H1 (cell line): ENCODE data around the gene NKX6-1. TPM values are rescaled to one million over a fixed set of nuclear protein-coding genes. Genes with fewer than 3 reads are reported as not detected.

Experiments used
- CTCF ChIA-PET: fragments of 300-600 bp; sonication (Branson Sonifier 250); formaldehyde crosslinking; loops from one replicate; lab custom pipeline; 2021; ENCODE audit not compliant: partially characterized antibody; lab: Charles Lee
- POLR2A ChIA-PET: fragments of 300-600 bp; sonication (Branson Sonifier 250); formaldehyde crosslinking; loops from one replicate; lab custom pipeline; 2021; ENCODE audit warnings: inconsistent platforms; ENCODE audit not compliant: partially characterized antibody; lab: Charles Lee
- DNase-seq, 2 experiments: peaks; one replicate each; pipeline versions ENCODE4 v3.0.0 to v3.0.0-alpha.2; 2010 to 2022; ENCODE audit warnings: low spot score in 2 of 2, low read depth in 1 of 2, mixed read lengths in 1 of 2
- FAIRE-seq: peaks from 2 replicates; lab custom pipeline; 2011; peaks lifted over from hg19 to GRCh38; lab: Jason Lieb, UNC
- H2AFZ ChIP-seq: 2 replicates; pipeline ENCODE4 v1.8.1; 2012; ENCODE audit warnings: low read length, inconsistent platforms
- H2AK5ac ChIP-seq: 2 replicates; pipeline ENCODE4 v1.6.1; 2013; ENCODE audit warnings: low read depth, low read length
- H2BK120ac ChIP-seq: replicated peaks from 2 replicates; pipeline ENCODE3; 2013; ENCODE audit warnings: low read depth, low read length, inconsistent platforms
- H2BK12ac ChIP-seq: 2 replicates; pipeline ENCODE4 v1.6.1; 2013; ENCODE audit warnings: low read depth, low read length
- H2BK15ac ChIP-seq: 2 replicates; pipeline ENCODE4 v1.6.1; 2013; ENCODE audit warnings: low read length
- H2BK20ac ChIP-seq: 2 replicates; pipeline ENCODE4 v1.6.1; 2013; ENCODE audit warnings: low read length
- H2BK5ac ChIP-seq: 2 replicates; pipeline ENCODE4 v1.6.1; 2013; ENCODE audit warnings: low read depth, low read length
- H3K14ac ChIP-seq: 2 replicates; pipeline ENCODE4 v1.6.1; 2013; ENCODE audit warnings: inconsistent platforms; ENCODE audit not compliant: insufficient read length
- H3K18ac ChIP-seq: 2 replicates; pipeline ENCODE4 v1.6.1; 2013; ENCODE audit warnings: low read length; ENCODE audit errors: extremely low read depth
- H3K23ac ChIP-seq: 2 replicates; pipeline ENCODE4 v1.6.1; 2013; ENCODE audit warnings: inconsistent platforms; ENCODE audit not compliant: insufficient read length
- H3K23me2 ChIP-seq: 2 replicates; pipeline ENCODE4 v1.6.1; 2013; ENCODE audit warnings: low read depth, low read length
- H3K27ac ChIP-seq: 2 replicates; pipeline ENCODE4 v1.6.1; 2011; ENCODE audit warnings: low read depth, low read length, inconsistent platforms
- H3K27me3 ChIP-seq, 4 experiments: replicated peaks in 1 of 4; 1 replicate in 1 of 4; 2 replicates in 3 of 4; pipeline versions ENCODE4 v1.6.1 to v1.8.1; 2011 to 2013; ENCODE audit warnings: low read length in 3 of 4, mild to moderate bottlenecking in 3 of 4, inconsistent platforms in 2 of 4, mixed read lengths in 2 of 4, moderate library complexity in 1 of 4; ENCODE audit not compliant: control insufficient read depth in 3 of 4, insufficient read depth in 3 of 4; ENCODE audit errors: extremely low read depth in 1 of 4
- H3K36me3 ChIP-seq, 4 experiments: 2 replicates each; pipeline versions ENCODE4 v1.6.1 to v1.8.1; 2011 to 2013; ENCODE audit warnings: mild to moderate bottlenecking in 4 of 4, low read length in 3 of 4, moderate library complexity in 2 of 4, control low read depth in 1 of 4, inconsistent platforms in 1 of 4; ENCODE audit not compliant: insufficient read depth in 4 of 4, control insufficient read depth in 2 of 4
- H3K4ac ChIP-seq: replicated peaks from 2 replicates; pipeline ENCODE3; 2013; ENCODE audit warnings: low read length, low read depth, mixed read lengths, inconsistent platforms; ENCODE audit not compliant: insufficient read length
- H3K4me1 ChIP-seq, 4 experiments: replicated peaks in 1 of 4; 1 replicate in 1 of 4; 2 replicates in 3 of 4; pipeline versions ENCODE4 v1.6.1 to v1.8.1; 2011 to 2013; ENCODE audit warnings: low read length in 3 of 4, inconsistent platforms in 2 of 4, mixed read lengths in 1 of 4; ENCODE audit not compliant: insufficient read depth in 4 of 4, control insufficient read depth in 3 of 4
- H3K4me2 ChIP-seq, 2 experiments: 2 replicates each; pipeline versions ENCODE4 v1.6.1 to v1.8.1; 2011 to 2013; ENCODE audit warnings: low read depth in 2 of 2, low read length in 2 of 2, control low read depth in 1 of 2, inconsistent platforms in 1 of 2, mild to moderate bottlenecking in 1 of 2; ENCODE audit not compliant: insufficient read depth in 1 of 2
- H3K4me3 ChIP-seq, 4 experiments: fragments of 200-600, 300-600 bp in 1 of 4; sonication (generic), shearing (Covaris generic), sonication (Bioruptor Twin) in 1 of 4; 2 replicates each; pipeline versions ENCODE4 v1.5.1 to v1.8.1; 2011 to 2016; ENCODE audit warnings: low read length in 4 of 4, low read depth in 3 of 4, control low read depth in 2 of 4, inconsistent platforms in 2 of 4, mild to moderate bottlenecking in 2 of 4, mixed read lengths in 1 of 4, moderate library complexity in 1 of 4; ENCODE audit not compliant: insufficient read depth in 2 of 4; ENCODE audit errors: extremely low read depth in 1 of 4
- H3K56ac ChIP-seq: replicated peaks from 2 replicates; pipeline ENCODE3; 2013; ENCODE audit warnings: low read depth, mild to moderate bottlenecking, mixed read lengths, low read length, inconsistent platforms; ENCODE audit not compliant: insufficient read length
- H3K79me1 ChIP-seq: 2 replicates; pipeline ENCODE4 v1.6.1; 2013; ENCODE audit warnings: low read depth, low read length, control low read depth
- H3K79me2 ChIP-seq, 2 experiments: 2 replicates each; pipeline versions ENCODE4 v1.6.1 to v1.8.1; 2012 to 2013; ENCODE audit warnings: low read length in 2 of 2, mild to moderate bottlenecking in 2 of 2, inconsistent platforms in 1 of 2; ENCODE audit not compliant: insufficient read depth in 2 of 2, control insufficient read depth in 1 of 2
- H3K9ac ChIP-seq, 4 experiments: replicated peaks in 1 of 4; 1 replicate in 1 of 4; 2 replicates in 3 of 4; pipeline versions ENCODE4 v1.6.1 to v1.8.1; 2011 to 2013; ENCODE audit warnings: low read depth in 3 of 4, low read length in 3 of 4, control low read depth in 2 of 4, mild to moderate bottlenecking in 2 of 4, moderate library complexity in 2 of 4, inconsistent platforms in 1 of 4; ENCODE audit errors: extremely low read depth in 1 of 4
- H3K9me3 ChIP-seq, 2 experiments: 2 replicates each; pipeline versions ENCODE4 v1.6.1 to v1.8.1; 2012 to 2013; ENCODE audit warnings: mild to moderate bottlenecking in 2 of 2, moderate library complexity in 2 of 2, control low read depth in 1 of 2, inconsistent platforms in 1 of 2, low read depth in 1 of 2, low read length in 1 of 2, mixed read lengths in 1 of 2; ENCODE audit not compliant: insufficient read depth in 2 of 2
- H4K20me1 ChIP-seq, 2 experiments: replicated peaks in 1 of 2; 2 replicates each; pipeline versions ENCODE3 to v1.8.1; 2011 to 2013; ENCODE audit warnings: inconsistent platforms in 2 of 2, low read length in 2 of 2, mild to moderate bottlenecking in 1 of 2; ENCODE audit not compliant: insufficient read depth in 2 of 2, control insufficient read depth in 1 of 2
- H4K5ac ChIP-seq: 2 replicates; pipeline ENCODE4 v1.6.1; 2013; ENCODE audit warnings: low read length, low read depth, mixed read lengths, inconsistent platforms; ENCODE audit not compliant: insufficient read length
- H4K8ac ChIP-seq: 2 replicates; pipeline ENCODE4 v1.8.0; 2013; ENCODE audit warnings: mild to moderate bottlenecking, moderate library complexity, low read length, inconsistent platforms; ENCODE audit not compliant: insufficient read depth; ENCODE audit errors: extremely low read depth
- H4K91ac ChIP-seq: replicated peaks from 2 replicates; pipeline ENCODE3; 2013; ENCODE audit warnings: low read length, mixed read lengths, inconsistent platforms; ENCODE audit not compliant: insufficient read length
- BRCA1 ChIP-seq: IDR thresholded peaks from 2 replicates; pipeline ENCODE4 v1.6.1; 2012; ENCODE audit warnings: low read depth, low read length, improper control_type of control experiment
- GTF2F1 ChIP-seq: IDR thresholded peaks from 2 replicates; pipeline ENCODE4 v1.6.1; 2012; ENCODE audit warnings: low read depth, low read length, improper control_type of control experiment, borderline replicate concordance
- HDAC2 ChIP-seq, 2 experiments: fragments of 300-600 bp in 1 of 2; sonication (generic) in 1 of 2; IDR thresholded peaks; 2 replicates each; pipeline ENCODE4 v1.6.1; 2011 to 2012; ENCODE audit warnings: low read depth in 2 of 2, low read length in 2 of 2, mild to moderate bottlenecking in 2 of 2, moderate library complexity in 2 of 2, borderline replicate concordance in 1 of 2, inconsistent platforms in 1 of 2
- HDAC6 ChIP-seq: IDR thresholded peaks from one replicate; pipeline ENCODE4 v1.7.1; 2012; ENCODE audit warnings: low read depth, mild to moderate bottlenecking, inconsistent platforms, low read length, moderate library complexity
- JUN ChIP-seq: IDR thresholded peaks from 2 replicates; pipeline ENCODE4 v1.6.1; 2011; ENCODE audit warnings: low read depth, mild to moderate bottlenecking, improper control_type of control experiment, low read length
- KDM4A ChIP-seq: IDR thresholded peaks from one replicate; pipeline ENCODE4 v1.7.1; 2012; ENCODE audit warnings: low read depth, mild to moderate bottlenecking, moderate library complexity, low read length, inconsistent platforms; ENCODE audit not compliant: severe bottlenecking
- MAFK ChIP-seq: IDR thresholded peaks from 2 replicates; pipeline ENCODE4 v1.6.1; 2012; ENCODE audit warnings: low read depth, mild to moderate bottlenecking, improper control_type of control experiment, low read length
- NANOG ChIP-seq: IDR thresholded peaks from 2 replicates; pipeline ENCODE4 v1.6.1; 2011; ENCODE audit warnings: low read length, low read depth, mild to moderate bottlenecking, inconsistent platforms; ENCODE audit not compliant: insufficient read depth, poor library complexity, severe bottlenecking
- POLR2A ChIP-seq, 2 experiments: IDR thresholded peaks; 1 replicate in 1 of 2; 2 replicates in 1 of 2; pipeline ENCODE4 v1.6.1; 2011; ENCODE audit warnings: low read depth in 2 of 2, low read length in 2 of 2, mild to moderate bottlenecking in 2 of 2; ENCODE audit errors: control extremely low read depth in 1 of 2
- POLR2AphosphoS5 ChIP-seq: IDR thresholded peaks from 2 replicates; pipeline ENCODE4 v1.6.1; 2011; ENCODE audit warnings: low read depth, low read length
- SUZ12 ChIP-seq: fragments of 200-600 bp; sonication (generic); IDR thresholded peaks from 2 replicates; pipeline ENCODE4 v1.6.1; 2012; ENCODE audit warnings: mild to moderate bottlenecking, inconsistent platforms, low read length, moderate library complexity, mixed read lengths
- ZNF274 ChIP-seq: IDR thresholded peaks from 2 replicates; pipeline ENCODE4 v1.7.0; 2012; ENCODE audit warnings: low read length, borderline replicate concordance; ENCODE audit errors: extremely low read depth
- WGBS, 2 experiments: shearing (Covaris generic) in 1 of 2; methylation state at CpG; one replicate each; pipeline versions ENCODE4 v1.1.6 to v1.1.7; 2013 to 2015; ENCODE audit warnings: low lambda C conversion rate in 2 of 2, mixed read lengths in 2 of 2, inconsistent platforms in 1 of 2, low coverage in 1 of 2, missing lambda C conversion rate in 1 of 2; ENCODE audit not compliant: insufficient replicate concordance in 2 of 2, insufficient coverage in 1 of 2, insufficient read length in 1 of 2; ENCODE audit errors: extremely low coverage in 1 of 2, missing lambda C conversion rate in 1 of 2; 5-methylcytosine and 5-hydroxymethylcytosine counted together
- polyA plus RNA-seq, 7 experiments: library from polyadenylated mRNA; depleted of rRNA in 3 of 7; stranded (reverse) in 5 of 7; unstranded in 2 of 7; fragments of >200 nt in 5 of 7; fragments of 200-250 nt in 2 of 7; gene quantifications; 1 replicate in 5 of 7; 2 replicates in 1 of 7; 4 replicates in 1 of 7; pipeline versions ENCODE4 v1.2.1 to v1.2.3, GENCODE V29; 2011 to 2013; ENCODE audit warnings: missing spikeins in 2 of 7, mixed read lengths in 2 of 7
- total RNA-seq: library from RNA; stranded (reverse); fragmentation: NEBNext Ultra II Directional; extraction: Animal tissue kit (Norgen Biotek cat#: 25700); gene quantifications from 2 replicates; pipeline ENCODE4 v1.2.1, GENCODE V29; 2021

Gene NKX6-1
- total and polyA plus RNA-seq, 2 of the 8 experiments (the other 6 are each of a cell fraction or from before 2014, with no cell fraction given): 0.03 to 0.45 TPM

GRCh38 chr4:84467601-84468000 is 31.5 kb downstream of the NKX6-1 start:
- H4K91ac ChIP-seq: no peak overlapping the region
- H2BK12ac ChIP-seq: no peak overlapping the region
- no peak overlapping the region for H2BK120ac ChIP-seq
- H2BK20ac ChIP-seq: no peak overlapping the region
- H3K14ac ChIP-seq: no peak overlapping the region
- H3K23me2 ChIP-seq: no peaks in the 10 kb centered on the region
- H3K4me1 ChIP-seq: no peaks in the 10 kb centered on the region
- ChIA-PET POLR2A (no interaction called here), CTCF (interaction anchor here (8.2 to 8.3 kb wide), 2 partner anchors 14 to 15 kb away, joined by 51 to 64 read pairs; no protein-coding TSS in a partner anchor)
- H3K9me3 ChIP-seq: no peaks in the 10 kb centered on the region
- H3K4me3 ChIP-seq: no peak overlapping the region
- H2AFZ ChIP-seq: no peak overlapping the region
- no peak overlapping the region for H4K8ac ChIP-seq
- no peak overlapping the region for H2BK5ac ChIP-seq
- no peak overlapping the region for H3K9ac ChIP-seq
- no peak overlapping the region for H3K27ac ChIP-seq
- FAIRE-seq (no peak), DNase-seq (no peak)
- no peak overlapping the region for H3K23ac ChIP-seq
- no peak overlapping the region for H3K18ac ChIP-seq
- no peaks in the 10 kb centered on the region for H3K27me3 ChIP-seq
- no peaks in the 10 kb centered on the region for H3K79me2 ChIP-seq
- H4K20me1 ChIP-seq: no peaks in the 10 kb centered on the region
- no peak overlapping the region for H3K56ac ChIP-seq
- H2AK5ac ChIP-seq: no peak overlapping the region
- no peak overlapping the region for H3K4me2 ChIP-seq
- H3K36me3 ChIP-seq: no peaks in the 10 kb centered on the region
- no peak overlapping the region for H4K5ac ChIP-seq
- no peak overlapping the region for H3K4ac ChIP-seq
- WGBS, 2 experiments: 51% methylated on average over 3 of the region's 3 CpGs; no CpG with 5 or more reads in 1 of the 2 experiments
- no peak overlapping the region for H2BK15ac ChIP-seq
- no peaks in the 10 kb centered on the region for H3K79me1 ChIP-seq
- TF ChIP-seq JUN: no peak
- no peak for TF ChIP-seq KDM4A
- TF ChIP-seq POLR2A (IDR thresholded peaks at IDR 0.05; ENCODE audit: control extremely low read depth in 1 of 2, low read depth in 2 of 2, low read length in 2 of 2): no peak
- no peak for TF ChIP-seq NANOG
- no peak for TF ChIP-seq GTF2F1
- no peak for TF ChIP-seq ZNF274
- no peak for TF ChIP-seq HDAC2 (IDR thresholded peaks at IDR 0.05; ENCODE audit: borderline replicate concordance in 1 of 2, low read depth in 2 of 2, low read length in 2 of 2)
- TF ChIP-seq POLR2AphosphoS5: no peak
- TF ChIP-seq SUZ12: no peak
- no peak for TF ChIP-seq HDAC6
- TF ChIP-seq BRCA1: no peak
- TF ChIP-seq MAFK: no peak
